ENCODE data around the gene GLT8D2. TPM values are rescaled to one million over a fixed set of nuclear protein-coding genes. Genes with fewer than 3 reads are reported as not detected.

The GLT8D2 gene
- total and polyA plus RNA-seq, 2 experiments from 2014 or later = 24.8 to 29.2 TPM

GRCh38 chr12:104064031-104064841 lies 14.2 kb upstream of the GLT8D2 start, which contains the start of gene HCFC2:
TSS of gene HCFC2 (plus strand) at chr12:104064531. CDS start at chr12:104064561, 30 bp downstream.
- H3K27ac ChIP-seq = peak within 1 kb of the TSS; percentile 89
- H3K4me1 ChIP-seq (ENCODE audit: insufficient read depth) = peaks cover 6% of the 10 kb centered on the region
- no peaks in the 10 kb centered on the region for H3K9me2 ChIP-seq (replicated peaks; ENCODE audit: insufficient read depth)
- H3K79me2 ChIP-seq = peaks cover 31% of the 10 kb centered on the region
- peak within 1 kb of the TSS; percentile 71 for H2AFZ ChIP-seq
- H3K9me3 ChIP-seq (ENCODE audit: low read depth) = no peaks in the 10 kb centered on the region
- H3K4me3 ChIP-seq = peak within 1 kb of the TSS; percentile 93
- H3K27me3 ChIP-seq = peaks cover 7% of the 10 kb centered on the region
- H3K4me2 ChIP-seq = peak within 1 kb of the TSS; percentile 89
- no peaks in the 10 kb centered on the region for H3K36me3 ChIP-seq (replicated peaks; ENCODE audit: insufficient read depth, low read depth)
- 1% methylated on average over 52 of the region's 74 CpGs for WGBS (ENCODE audit: low lambda C conversion rate, missing lambda C conversion rate)
- H4K20me1 ChIP-seq (ENCODE audit: insufficient read depth, poor library complexity, severe bottlenecking) = no peaks in the 10 kb centered on the region
- TF ChIP-seq EZH2phosphoT487 (IDR thresholded peaks at IDR 0.05; ENCODE audit: low read depth, severe bottlenecking, unreplicated experiment) (no peak), CTCF (IDR thresholded peaks at IDR 0.05; ENCODE audit: poor library complexity) (no peak), EZH2 (IDR thresholded peaks at IDR 0.05; ENCODE audit: borderline replicate concordance) (no peak)
- peak; percentile 96 for DNase-seq (ENCODE audit: low spot score)

- H3K4me1 ChIP-seq (ENCODE audit: insufficient read depth) = peaks cover 6% of the 10 kb centered on the region
- H3K27ac ChIP-seq = peak overlapping the region; percentile 89
- no peaks in the 10 kb centered on the region for H3K9me2 ChIP-seq (replicated peaks; ENCODE audit: insufficient read depth)
- no peak for DNase-seq (ENCODE audit: low spot score)
- H4K20me1 ChIP-seq (ENCODE audit: insufficient read depth, poor library complexity, severe bottlenecking) = no peaks in the 10 kb centered on the region
- TF ChIP-seq EZH2 (IDR thresholded peaks at IDR 0.05; ENCODE audit: borderline replicate concordance) (no peak), EZH2phosphoT487 (IDR thresholded peaks at IDR 0.05; ENCODE audit: low read depth, severe bottlenecking, unreplicated experiment) (no peak), CTCF (IDR thresholded peaks at IDR 0.05; ENCODE audit: poor library complexity) (no peak)
- H3K9me3 ChIP-seq (ENCODE audit: low read depth) = no peaks in the 10 kb centered on the region
- peak overlapping the region; percentile 93 for H3K4me3 ChIP-seq
- H3K27me3 ChIP-seq = peaks cover 7% of the 10 kb centered on the region
- WGBS (ENCODE audit: low lambda C conversion rate, missing lambda C conversion rate) = under 1% methylated on average over 7 of the region's 7 CpGs
- H3K36me3 ChIP-seq (replicated peaks; ENCODE audit: insufficient read depth, low read depth) = no peaks in the 10 kb centered on the region
- peaks cover 31% of the 10 kb centered on the region for H3K79me2 ChIP-seq
- peak overlapping the region; percentile 71 for H2AFZ ChIP-seq
- peak overlapping the region; percentile 88 for H3K4me2 ChIP-seq
Measured at GRCh38 chr12:104063712-104064030, 13.7 kb upstream of the GLT8D2 start.

- no peak for DNase-seq (ENCODE audit: low spot score)
- Histone ChIP-seq H3K9me3 (ENCODE audit: low read depth) (no peaks in the 10 kb centered on the region), H3K36me3 (replicated peaks; ENCODE audit: insufficient read depth, low read depth) (no peaks in the 10 kb centered on the region), H3K4me2 (no peak overlapping the region), H3K27me3 (peaks cover 7% of the 10 kb centered on the region), H3K27ac (no peak overlapping the region), H3K4me1 (ENCODE audit: insufficient read depth) (peaks cover 6% of the 10 kb centered on the region), H2AFZ (no peak overlapping the region), H4K20me1 (ENCODE audit: insufficient read depth, poor library complexity, severe bottlenecking) (no peaks in the 10 kb centered on the region), H3K79me2 (peaks cover 11% of the 10 kb centered on the region), H3K4me3 (no peak overlapping the region), H3K9me2 (replicated peaks; ENCODE audit: insufficient read depth) (no peaks in the 10 kb centered on the region)
- WGBS (ENCODE audit: low lambda C conversion rate, missing lambda C conversion rate) = 61% methylated on average over 2 of the region's 2 CpGs
- TF ChIP-seq CTCF (IDR thresholded peaks at IDR 0.05; ENCODE audit: poor library complexity) = no peak
- no peak for TF ChIP-seq EZH2phosphoT487 (IDR thresholded peaks at IDR 0.05; ENCODE audit: low read depth, severe bottlenecking, unreplicated experiment)
- no peak for TF ChIP-seq EZH2 (IDR thresholded peaks at IDR 0.05; ENCODE audit: borderline replicate concordance)
Measured at GRCh38 chr12:104060791-104061190, 10.8 kb upstream of the GLT8D2 start.
